Measurements from ENCODE around the gene SYNDIG1. TPM values are rescaled to one million over a fixed set of nuclear protein-coding genes. Genes with fewer than 3 reads are reported as not detected.

SYNDIG1 gene
- total and polyA plus RNA-seq, 2 donors (not counting 1 experiment from before 2014, with no cell fraction given): not detected

- no peaks in the 10 kb centered on the region for H3K4me1 Mint-ChIP-seq
- H3K4me3 Mint-ChIP-seq: no peak overlapping the region
- intact Hi-C loops (cut with micrococcal nuclease): no loop called here
- POLR2A ChIA-PET: no interaction called here
- no peak overlapping the region for H3K4me3 ChIP-seq (ENCODE audit: control extremely low read depth in 1 of 5, extremely low read depth in 1 of 5, insufficient read depth in 1 of 5, low read depth in 2 of 5, low read length in 4 of 5)
- 89% methylated on average over 7 of the region's 7 CpGs for WGBS (ENCODE audit: insufficient coverage)
- no peak overlapping the region for H3K9ac ChIP-seq (ENCODE audit: low read length)
- DNase-seq (no peak), ATAC-seq (ENCODE audit: low read depth) (no peak)
- H3K4me1 ChIP-seq (ENCODE audit: control insufficient read depth in 2 of 2, insufficient read depth in 2 of 2, low read length in 2 of 2): no peaks in the 10 kb centered on the region
- no peak overlapping the region for H3K27ac ChIP-seq (ENCODE audit: low read length in 2 of 2)
- peaks cover 0 to 2% (median under 1%) of the 10 kb centered on the region in 4 experiments for H3K27me3 ChIP-seq (replicated peaks in 1 of 4; ENCODE audit: control extremely low read depth in 1 of 4, control insufficient read depth in 3 of 4, insufficient read depth in 4 of 4, low read length in 3 of 4)
- CTCF ChIA-PET: no interaction called here
- no peak overlapping the region for H2AFZ ChIP-seq (ENCODE audit: insufficient read depth, low read depth, low read length, poor library complexity, severe bottlenecking)
- no peaks in the 10 kb centered on the region for H3K9me3 Mint-ChIP-seq (ENCODE audit: insufficient read depth)
- H3K79me2 ChIP-seq (ENCODE audit: control insufficient read depth, insufficient read depth, low read length): no peaks in the 10 kb centered on the region
- TF ChIP-seq CTCF (IDR thresholded peaks at IDR 0.05) (no peak), EZH2 (IDR thresholded peaks at IDR 0.05; ENCODE audit: borderline replicate concordance, insufficient read depth, low read depth, low read length, poor library complexity, severe bottlenecking) (no peak)
- peaks cover 0 to 5% (median 0%) of the 10 kb centered on the region in 3 donors for H3K9me3 ChIP-seq (ENCODE audit: control extremely low read depth in 1 of 3, control insufficient read depth in 2 of 3, insufficient read depth in 1 of 3, low read length in 2 of 3)
- no peak overlapping the region for H3K4me2 ChIP-seq (replicated peaks; ENCODE audit: low read depth, low read length, poor library complexity, severe bottlenecking)
- no peaks in the 10 kb centered on the region for H4K20me1 ChIP-seq (ENCODE audit: control insufficient read depth, insufficient read depth, low read length, poor library complexity, severe bottlenecking)
- H3K36me3 ChIP-seq (replicated peaks in 1 of 2; ENCODE audit: control extremely low read depth in 1 of 2, control insufficient read depth in 1 of 2, extremely low read depth in 1 of 2, insufficient read depth in 2 of 2, low read length in 1 of 2): no peaks in the 10 kb centered on the region
- H3K27ac Mint-ChIP-seq: no peak overlapping the region
- H3K27me3 Mint-ChIP-seq: no peaks in the 10 kb centered on the region
Measured at GRCh38 chr20:24481173-24481572, 11.7 kb downstream of the SYNDIG1 start.

GRCh38 chr20:24483435-24484080, 14.1 kb downstream of the SYNDIG1 start:
- POLR2A ChIA-PET: no interaction called here
- no peak overlapping the region for H3K4me3 ChIP-seq (ENCODE audit: control extremely low read depth in 1 of 5, extremely low read depth in 1 of 5, insufficient read depth in 1 of 5, low read depth in 2 of 5, low read length in 4 of 5)
- no peak overlapping the region for H2AFZ ChIP-seq (ENCODE audit: insufficient read depth, low read depth, low read length, poor library complexity, severe bottlenecking)
- peaks cover 0 to 2% (median under 1%) of the 10 kb centered on the region in 4 experiments for H3K27me3 ChIP-seq (replicated peaks in 1 of 4; ENCODE audit: control extremely low read depth in 1 of 4, control insufficient read depth in 3 of 4, insufficient read depth in 4 of 4, low read length in 3 of 4)
- H3K27ac ChIP-seq (ENCODE audit: low read length in 2 of 2): no peak overlapping the region
- CTCF ChIA-PET: no interaction called here
- H4K20me1 ChIP-seq (ENCODE audit: control insufficient read depth, insufficient read depth, low read length, poor library complexity, severe bottlenecking): no peaks in the 10 kb centered on the region
- DNase-seq (no peak), ATAC-seq (ENCODE audit: low read depth) (no peak)
- TF ChIP-seq EZH2 (IDR thresholded peaks at IDR 0.05; ENCODE audit: borderline replicate concordance, insufficient read depth, low read depth, low read length, poor library complexity, severe bottlenecking) (no peak), CTCF (IDR thresholded peaks at IDR 0.05) (no peak)
- no peaks in the 10 kb centered on the region for H3K27me3 Mint-ChIP-seq
- H3K4me1 Mint-ChIP-seq: no peaks in the 10 kb centered on the region
- WGBS (ENCODE audit: insufficient coverage): 92% methylated on average over 18 of the region's 18 CpGs
- no peak overlapping the region for H3K27ac Mint-ChIP-seq
- H3K36me3 ChIP-seq (replicated peaks in 1 of 2; ENCODE audit: control extremely low read depth in 1 of 2, control insufficient read depth in 1 of 2, extremely low read depth in 1 of 2, insufficient read depth in 2 of 2, low read length in 1 of 2): no peaks in the 10 kb centered on the region
- H3K4me1 ChIP-seq (ENCODE audit: control insufficient read depth in 2 of 2, insufficient read depth in 2 of 2, low read length in 2 of 2): no peaks in the 10 kb centered on the region
- H3K4me2 ChIP-seq (replicated peaks; ENCODE audit: low read depth, low read length, poor library complexity, severe bottlenecking): no peak overlapping the region
- H3K4me3 Mint-ChIP-seq: no peak overlapping the region
- H3K9ac ChIP-seq (ENCODE audit: low read length): no peak overlapping the region
- peaks cover 0 to 3% (median 0%) of the 10 kb centered on the region in 3 donors for H3K9me3 ChIP-seq (ENCODE audit: control extremely low read depth in 1 of 3, control insufficient read depth in 2 of 3, insufficient read depth in 1 of 3, low read length in 2 of 3)
- H3K9me3 Mint-ChIP-seq (ENCODE audit: insufficient read depth): no peaks in the 10 kb centered on the region
- H3K79me2 ChIP-seq (ENCODE audit: control insufficient read depth, insufficient read depth, low read length): no peaks in the 10 kb centered on the region
- intact Hi-C loops (cut with micrococcal nuclease): no loop called here
